Bone marrow (tissue), 2 donors: ENCODE measurements around the gene PEMT.
A peak's percentile ranks its signal among the peaks of the same experiment; 100 is the strongest.
"Not testable (repeated sequence)": the region's sequence is repeated elsewhere in the genome, so short reads cannot be mapped to it uniquely, and the experiment has no call there.

ENCODE experiments used
- DNase-seq, 2 donors: peaks; one replicate each; lab custom pipeline; 2025; lab: John Stamatoyannopoulos, UW

The PEMT gene

DNA sequence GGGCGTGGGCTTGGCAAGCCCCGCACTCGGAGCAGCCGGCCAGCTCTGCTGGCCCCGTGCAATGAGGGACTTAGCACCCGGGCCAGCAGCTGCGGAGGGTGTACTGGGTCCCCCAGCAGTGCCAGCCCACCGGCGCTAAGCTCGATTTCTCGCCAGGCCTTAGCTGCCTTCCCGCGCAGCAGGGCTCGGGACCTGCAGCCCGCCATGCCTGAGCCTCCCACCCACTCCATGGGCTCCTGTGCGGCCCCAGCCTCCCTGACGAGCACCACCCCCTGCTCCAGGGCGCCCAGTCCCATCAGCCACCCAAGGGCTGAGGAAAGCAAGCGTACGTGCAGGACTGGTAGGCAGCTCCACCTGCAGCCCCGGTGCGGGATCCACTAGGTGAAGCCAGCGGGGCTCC lies 105.1 kb downstream of the PEMT start:
- DNase-seq = not testable (repeated sequence)

DNA sequence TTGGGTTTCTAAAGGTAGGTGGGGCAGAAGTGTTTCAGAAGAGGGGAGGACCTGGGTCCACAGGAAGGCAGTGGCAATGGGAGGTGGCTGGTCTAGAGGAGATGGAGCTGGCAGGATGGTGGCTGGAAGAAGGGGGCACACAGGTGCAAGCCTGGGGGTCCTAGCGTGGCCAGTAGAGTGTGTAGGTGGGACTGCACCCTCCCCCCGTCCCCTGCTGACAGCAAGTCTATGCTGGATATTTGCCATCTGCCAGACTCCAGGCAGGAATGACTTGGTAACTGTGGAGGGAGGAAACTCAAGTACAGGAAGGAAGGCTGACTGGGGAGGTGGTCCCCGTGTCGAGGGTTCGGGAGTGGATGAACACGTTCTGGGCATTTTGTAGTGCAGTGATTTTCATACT lies 106.1 kb downstream of the PEMT start:
- DNase-seq = no peak

DNA sequence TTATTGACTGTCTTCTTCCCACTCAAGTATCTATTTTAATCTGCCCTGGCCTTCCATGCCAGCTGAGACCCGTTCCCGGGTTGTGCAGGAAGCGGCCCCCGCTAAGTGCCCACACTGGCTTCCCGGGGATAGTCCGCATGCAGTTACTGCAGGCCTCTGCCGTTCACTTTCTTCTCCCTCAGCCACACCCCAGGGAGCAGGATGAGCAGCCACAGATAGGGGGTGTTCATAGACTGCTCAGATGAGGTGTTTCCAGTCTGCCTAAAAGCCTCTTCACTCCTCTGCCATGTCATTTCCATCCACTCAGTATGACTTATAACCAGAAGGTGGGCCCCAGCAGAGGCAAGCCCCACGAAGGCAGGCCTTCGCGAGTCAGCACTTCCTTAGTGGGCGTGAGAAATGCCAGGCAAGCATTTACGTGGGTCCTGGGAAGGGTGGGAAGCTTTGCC lies 107.0 kb downstream of the PEMT start:
- peak in 1 of 2 donors; percentile 56 for DNase-seq

DNA sequence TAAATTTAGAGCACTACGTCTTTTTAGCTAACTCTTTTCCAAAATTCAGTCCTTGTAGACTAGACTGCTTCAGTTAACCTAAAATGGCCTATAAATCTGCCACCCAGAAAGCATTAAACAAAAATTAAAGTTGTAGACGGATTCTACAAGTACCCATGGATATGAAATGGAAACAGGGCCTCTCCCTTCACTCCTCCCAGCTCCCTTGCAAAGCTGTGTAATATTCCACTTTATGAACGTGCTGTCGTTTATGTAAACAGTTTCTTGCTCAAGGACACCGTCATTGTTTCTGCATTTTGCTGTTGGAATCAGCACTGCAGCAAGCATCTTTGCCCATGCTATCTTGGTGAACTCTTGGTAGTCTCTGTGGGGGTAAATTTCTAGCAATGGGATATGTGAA lies 109.6 kb downstream of the PEMT start:
- no peak for DNase-seq

DNA sequence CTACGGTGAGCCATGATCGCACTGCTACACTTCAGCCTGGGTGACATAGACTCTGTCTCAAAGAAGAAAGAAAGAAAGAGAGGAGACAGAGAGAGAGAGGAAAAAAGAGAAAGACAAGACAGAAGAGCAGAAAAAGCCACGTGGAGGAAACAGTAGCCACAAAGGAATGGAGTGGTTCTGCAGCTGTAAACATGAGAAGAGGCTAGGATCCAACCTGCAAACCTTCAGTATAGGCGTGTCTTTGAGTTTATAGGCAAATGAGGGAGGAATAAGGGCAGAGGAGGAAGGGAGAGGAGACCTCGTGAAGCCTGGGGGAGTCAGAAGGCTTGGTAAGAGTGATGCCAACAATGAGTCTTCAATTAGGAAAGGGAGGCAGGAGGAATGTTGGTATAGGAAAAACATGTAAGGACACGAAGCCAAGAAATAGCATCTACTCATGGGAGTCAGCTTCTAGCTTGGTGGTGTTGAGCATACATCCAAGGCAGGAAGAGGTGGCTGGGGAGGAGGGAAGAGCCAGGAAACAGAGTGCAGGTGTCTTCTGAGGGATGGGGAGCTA lies 110.8 kb downstream of the PEMT start:
- no peak for DNase-seq

DNA sequence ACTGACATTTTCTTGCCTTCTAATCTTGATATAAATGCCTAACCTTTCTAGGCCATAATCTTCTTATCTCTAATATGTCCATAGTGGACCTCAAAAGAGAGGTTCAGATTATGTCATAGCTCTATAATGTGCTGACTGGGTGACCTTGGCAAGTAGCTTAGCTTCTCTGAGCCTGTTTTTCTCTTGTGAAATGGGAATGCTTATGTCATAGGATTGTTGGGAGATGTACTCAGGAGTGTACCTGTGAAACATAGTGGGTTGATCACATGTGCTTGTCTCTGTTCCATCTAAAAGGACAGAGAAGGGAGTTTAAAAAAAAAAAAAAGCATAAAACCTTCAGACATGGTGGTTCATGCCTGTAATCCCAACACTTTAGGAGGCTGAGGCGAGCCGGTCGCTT lies 112.3 kb downstream of the PEMT start:
- no peak for DNase-seq

DNA sequence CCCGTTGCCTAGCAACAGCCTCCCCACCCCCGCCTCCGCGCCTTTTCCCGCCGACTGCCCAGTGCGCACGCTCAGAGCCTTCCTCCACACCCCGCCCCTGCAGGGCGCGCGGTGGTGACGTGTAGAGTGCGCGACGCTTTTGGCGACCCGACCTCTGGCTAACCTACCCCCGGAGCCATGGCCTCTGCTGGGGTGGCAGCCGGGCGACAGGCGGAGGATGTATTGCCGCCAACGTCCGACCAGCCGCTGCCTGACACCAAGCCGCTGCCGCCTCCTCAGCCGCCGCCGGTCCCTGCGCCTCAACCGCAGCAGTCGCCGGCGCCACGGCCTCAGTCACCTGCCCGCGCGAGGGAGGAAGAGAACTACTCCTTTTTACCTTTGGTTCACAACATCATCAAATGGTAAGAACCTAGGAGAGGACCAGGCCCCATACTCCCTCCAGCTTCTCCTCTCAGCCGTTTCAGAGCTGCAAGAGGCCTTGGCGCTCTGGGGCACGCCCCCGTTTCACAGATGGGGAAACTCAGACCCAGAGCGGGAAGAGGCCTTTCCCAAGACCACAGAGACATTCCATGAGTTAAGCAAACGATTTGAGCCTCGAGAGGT lies 114.5 kb downstream of the PEMT start, which contains the start of gene MED9:
TSS of gene MED9 (plus strand) at position 136 of the 603 bp plus-strand sequence. CDS start at position 178, 42 bp downstream.
- peak; percentile 82 to 85 for DNase-seq

DNA sequence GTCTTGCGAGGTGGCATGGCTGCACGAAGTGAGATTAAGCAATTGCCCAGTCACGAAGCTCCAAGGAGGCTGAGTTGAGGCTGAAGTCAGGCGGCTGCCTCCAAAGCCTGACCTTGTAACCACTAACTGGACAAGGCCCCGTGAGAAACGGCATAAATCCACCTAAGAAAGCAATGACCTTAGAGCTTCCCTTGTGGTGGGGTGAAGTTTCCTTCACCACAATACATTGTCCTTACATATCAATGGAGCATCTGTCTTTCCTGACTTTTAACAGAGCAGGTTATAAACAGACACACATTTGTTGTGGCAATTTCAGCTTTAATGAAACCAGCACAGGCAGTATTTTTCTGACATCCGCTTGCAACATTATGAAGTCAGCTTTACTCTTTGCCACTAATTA lies 117.2 kb downstream of the PEMT start:
- no peak for DNase-seq

DNA sequence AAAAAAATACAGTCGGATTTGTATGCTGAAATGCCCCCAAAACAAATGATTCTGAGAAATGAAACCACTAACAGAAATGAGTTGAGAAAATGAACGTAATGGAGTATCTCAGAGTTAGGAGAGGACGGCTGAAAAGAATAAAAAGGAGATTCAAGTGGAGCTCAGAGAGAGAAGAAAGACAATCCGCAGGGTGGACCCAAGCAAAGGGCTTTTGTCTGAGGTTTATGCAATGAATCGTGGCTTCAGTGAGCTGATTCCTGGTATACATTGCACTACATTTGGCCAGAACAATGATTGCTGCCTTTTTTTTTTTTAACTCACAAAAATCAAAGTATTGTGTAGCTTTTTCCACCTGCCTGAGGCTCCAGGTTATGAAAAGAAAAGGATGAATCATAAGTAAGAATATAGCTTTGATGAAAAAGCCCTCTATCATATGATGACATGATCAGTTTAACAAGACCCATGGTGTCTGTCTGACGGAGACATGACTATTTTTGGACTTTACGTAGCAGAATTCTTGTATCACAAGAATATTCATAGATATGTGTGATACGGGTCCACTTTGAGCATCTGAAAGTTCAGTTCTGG lies 119.1 kb downstream of the PEMT start:
- DNase-seq = no peak

DNA sequence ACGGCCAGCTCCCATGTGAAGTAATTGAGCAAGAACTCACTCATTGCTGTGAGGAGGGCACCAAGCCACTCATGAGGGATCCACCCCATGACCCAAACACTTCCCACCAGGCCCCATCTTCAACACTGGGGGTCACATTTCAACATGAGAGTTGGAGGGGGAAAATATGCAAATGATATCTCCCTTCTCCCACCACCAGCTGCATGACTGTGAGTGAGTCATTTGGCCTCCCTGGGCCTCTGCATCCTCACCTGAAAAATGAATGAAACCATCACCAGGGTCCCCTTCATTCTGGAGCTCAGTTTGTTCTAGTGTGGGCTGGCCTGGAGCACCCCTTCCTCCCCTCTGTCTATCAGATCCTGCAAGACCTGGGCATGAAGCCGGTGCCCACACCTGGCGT lies 121.5 kb downstream of the PEMT start:
- DNase-seq = no peak

DNA sequence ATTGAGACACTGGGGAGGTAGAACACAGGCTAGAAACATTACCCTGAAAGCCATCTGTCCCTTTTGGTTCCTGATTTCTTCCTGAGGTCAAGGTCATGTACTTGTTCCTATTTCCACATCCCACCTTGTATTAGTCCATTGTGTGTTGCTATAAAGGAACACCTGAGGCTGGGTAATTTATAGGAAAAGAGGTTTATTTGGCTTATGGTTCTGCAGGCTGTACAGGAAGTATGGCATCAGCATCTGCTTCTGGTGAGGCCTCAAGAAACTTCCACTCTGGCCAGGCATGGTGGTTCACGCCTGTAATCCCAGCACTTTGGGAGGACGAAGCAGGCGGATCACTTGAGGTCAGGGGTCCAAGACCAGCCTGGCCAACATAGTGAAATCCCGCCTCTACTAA lies 122.2 kb downstream of the PEMT start:
- no peak for DNase-seq

DNA sequence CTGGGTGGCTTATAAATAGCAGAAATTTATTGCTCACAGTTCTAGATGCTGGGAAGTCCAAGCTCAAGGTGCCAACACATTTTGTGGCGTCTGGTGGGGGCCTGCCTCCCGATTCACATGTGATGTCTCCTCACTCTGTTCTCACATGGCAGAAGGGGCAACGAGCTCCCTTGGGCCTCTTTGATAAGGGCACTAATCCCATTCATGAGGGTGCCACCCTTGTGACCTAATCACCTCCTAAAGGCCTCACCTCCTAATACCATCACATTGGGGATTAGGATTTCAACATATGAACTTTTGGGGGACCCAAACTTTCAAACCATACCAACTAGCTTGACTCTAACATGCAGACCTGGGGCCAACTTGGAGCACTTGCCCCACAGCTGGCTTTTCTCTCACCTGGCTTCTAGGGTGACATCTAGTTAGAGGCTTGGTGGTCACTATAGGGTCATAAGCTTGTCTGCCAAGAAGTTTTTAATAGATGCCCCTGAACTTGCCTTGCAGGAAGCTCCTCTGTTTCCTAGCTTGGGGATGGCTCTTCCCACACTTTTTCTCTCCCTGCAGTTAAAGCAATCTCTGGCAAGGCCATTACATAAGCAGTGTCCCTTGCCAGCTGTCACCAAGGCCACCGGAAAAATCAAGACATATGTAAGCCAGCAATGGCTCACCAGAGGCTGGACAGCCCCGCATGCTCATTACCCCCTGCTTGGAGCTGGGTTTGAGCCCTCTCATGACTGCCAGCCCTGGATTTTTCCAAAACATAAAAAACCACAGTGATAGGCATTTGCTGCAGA lies 123.1 kb downstream of the PEMT start:
- no peak for DNase-seq

DNA sequence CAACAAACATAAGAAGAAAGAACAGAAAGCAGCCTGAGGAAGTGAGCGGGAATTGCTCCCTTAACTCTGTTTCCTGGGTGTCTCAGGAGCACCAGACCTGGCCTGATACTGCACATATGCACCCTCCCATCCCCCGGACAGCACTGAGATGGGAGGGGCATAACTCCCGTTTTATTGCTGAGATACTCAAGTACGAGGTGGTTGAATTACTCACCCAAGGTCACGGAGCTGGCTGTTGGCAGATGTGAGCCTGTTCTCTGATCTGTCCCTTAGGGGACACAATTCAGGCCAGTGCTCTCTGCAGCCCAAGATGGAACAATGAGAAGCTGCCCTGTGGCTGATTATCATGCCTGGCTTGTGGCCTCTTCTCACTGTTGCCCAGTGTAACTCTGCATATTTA lies 123.8 kb downstream of the PEMT start:
- DNase-seq = no peak

DNA sequence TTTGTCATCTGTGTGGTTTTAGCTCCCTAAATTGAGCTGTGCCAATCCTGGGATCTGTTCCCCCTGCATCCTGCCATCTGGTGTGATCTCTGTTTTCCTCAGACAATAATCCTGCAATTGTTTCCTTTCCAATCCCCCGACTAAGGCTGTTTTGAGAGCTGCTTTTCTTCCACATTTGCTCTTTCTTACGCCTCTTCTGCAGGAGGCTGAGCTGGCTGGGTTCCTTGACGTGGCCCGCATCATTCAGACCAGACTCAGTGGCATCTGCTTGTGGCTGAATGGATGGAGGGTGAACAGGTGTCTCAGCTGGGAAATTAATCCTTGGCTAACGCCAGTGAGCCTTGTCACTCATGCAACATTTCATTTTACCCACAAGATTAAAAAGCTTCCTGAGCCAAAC lies 124.5 kb downstream of the PEMT start:
- no peak for DNase-seq

DNA sequence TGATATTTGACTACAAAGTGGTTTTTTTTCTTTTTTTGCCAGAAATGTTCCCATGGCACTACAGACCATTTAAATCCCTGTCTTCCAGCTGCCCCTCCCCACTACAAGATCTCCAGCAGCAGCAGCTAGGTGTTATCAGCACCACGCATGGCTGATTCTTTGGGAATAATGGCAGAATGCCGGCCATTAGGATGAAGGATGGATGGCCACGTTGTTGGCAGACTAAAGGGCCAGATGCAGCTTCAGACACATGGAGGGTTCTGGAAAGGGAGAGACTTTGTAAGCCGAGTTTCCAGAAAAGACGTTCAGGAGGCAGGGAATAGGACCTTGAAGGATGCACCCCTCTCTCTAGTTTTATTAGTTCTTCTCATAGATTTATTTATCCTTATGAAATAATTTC lies 125.0 kb downstream of the PEMT start:
- DNase-seq = no peak

DNA sequence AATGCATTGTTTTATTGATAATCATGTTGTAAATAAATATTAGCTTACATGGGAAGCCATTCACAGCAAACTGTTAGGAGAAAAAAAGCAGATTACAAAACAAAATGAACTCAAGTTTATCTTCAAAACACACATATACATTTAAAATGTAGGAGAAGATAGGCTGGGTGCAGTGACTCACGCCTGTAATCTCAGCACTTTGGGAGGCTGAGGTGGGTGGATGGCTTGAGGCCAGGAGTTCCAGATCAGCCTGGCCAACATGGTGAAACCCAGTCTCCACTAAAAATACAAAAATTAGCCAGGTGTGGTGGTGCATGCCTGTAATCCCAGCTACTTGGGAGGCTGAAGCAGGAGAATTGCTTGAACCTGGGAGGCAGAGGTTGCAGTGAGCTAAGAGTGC lies 125.6 kb downstream of the PEMT start:
- DNase-seq = not testable (repeated sequence)

DNA sequence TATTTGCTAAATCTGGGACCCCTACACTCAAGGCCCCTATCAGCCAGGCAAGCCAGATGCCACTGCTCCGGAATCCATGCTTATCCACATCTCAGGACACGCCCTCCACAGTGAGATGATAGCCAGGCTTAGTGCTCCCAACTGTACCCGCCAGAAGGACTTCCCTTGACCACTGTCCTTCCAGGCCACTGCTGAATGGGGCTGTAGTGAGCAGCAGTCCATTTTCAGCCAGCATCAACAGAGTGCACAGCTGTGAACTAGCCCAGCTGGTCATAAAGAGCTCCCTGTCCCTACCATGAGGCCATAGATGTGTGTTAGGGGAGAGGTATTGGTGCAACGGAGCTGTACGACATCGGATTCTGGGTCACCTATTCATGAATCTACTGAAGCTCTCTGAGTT lies 127.7 kb downstream of the PEMT start:
- no peak for DNase-seq

DNA sequence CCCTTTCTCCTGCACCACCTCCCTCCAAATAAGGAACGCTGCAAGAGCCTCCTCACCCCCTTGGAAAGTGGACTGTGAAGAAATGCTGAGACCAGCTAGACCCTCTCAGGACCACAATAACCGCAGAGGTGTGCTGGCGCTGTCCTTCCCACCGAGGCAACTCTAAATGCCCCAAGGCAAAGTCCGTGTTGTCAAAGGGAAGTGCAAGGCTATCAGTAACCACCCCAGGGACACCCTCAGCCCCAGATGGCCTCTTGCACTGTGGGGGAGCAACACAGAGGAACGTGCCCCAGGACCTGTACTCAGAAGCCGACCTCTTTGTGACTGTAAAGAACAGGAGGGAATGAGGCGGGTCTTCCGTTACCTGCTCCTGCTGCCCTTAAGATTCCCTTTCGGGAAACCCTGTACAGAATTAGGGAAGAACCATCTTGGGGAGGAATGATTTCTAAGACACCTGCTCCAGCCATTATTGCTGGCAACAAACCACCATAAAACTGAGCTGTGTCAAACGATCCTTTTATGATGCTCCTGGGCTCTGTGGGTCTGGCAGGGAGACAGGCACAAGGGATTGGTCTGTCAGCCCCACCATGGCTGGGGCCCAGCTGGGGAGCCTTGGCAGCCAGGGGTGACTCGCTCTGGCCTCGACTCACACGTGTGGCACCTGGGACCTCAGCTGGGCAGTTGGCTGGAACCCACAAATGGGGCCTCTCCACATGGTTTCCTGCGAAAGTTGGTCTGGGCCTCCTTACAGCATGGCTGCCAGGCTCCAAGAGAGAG lies 129.3 kb downstream of the PEMT start:
- no peak for DNase-seq

DNA sequence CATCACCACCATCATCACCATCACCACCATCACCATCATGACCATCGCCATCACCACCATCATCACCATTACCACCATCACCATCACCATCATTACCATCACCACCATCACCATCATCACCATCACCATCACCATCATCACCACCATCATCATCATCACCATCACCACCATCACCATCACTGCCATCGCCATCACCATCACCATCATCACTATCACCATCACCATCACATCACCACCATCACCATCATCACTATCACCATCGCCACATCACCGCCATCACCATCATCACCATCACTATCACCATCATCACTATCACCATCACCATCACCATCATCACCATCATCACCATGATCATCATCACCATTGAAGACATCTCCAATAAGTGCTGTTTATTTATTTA lies 131.5 kb downstream of the PEMT start:
- DNase-seq = no peak

DNA sequence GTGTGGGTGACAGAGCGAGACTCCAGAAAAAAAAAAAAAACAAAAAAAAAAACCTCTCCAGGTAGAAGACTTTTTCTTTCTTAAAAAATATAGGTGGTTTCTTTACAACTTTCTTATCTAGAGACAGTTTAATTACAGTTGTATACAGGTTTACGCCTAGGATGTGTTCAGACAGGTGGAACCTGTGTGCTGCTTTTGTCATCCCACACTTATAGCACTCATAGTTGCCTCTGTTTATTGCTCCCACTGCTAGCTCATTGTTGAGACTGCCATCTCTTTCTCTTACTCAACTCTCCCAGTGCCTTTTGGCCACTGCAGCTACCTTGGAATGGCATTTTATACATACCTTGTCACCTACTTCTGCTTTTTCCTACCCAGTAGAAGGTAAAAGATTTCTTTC lies 133.8 kb downstream of the PEMT start:
- no peak for DNase-seq

DNA sequence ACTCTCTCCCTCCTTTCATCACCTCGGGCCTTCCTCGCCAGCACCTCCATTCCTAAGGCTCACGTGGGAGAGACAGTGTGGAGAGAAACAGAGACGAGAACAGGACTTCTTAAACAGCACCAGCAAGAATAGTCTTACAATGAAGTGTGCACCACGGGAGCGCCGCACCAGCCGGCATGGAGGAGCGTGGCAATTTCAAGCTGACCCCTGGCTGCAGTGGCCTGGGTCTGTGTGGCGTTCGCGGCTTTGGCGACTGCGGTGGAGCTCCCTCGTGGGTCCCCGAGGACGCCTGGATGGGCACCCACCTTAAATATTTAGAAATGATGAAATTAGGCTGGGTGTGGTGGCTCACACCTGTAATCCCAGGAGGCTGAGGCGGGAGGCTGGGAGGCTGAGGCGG lies 135.3 kb downstream of the PEMT start:
- DNase-seq = no peak
